Endothelial cell of umbilical vein (primary cell): Measurements from ENCODE around the gene SKI. TPM values are rescaled to one million over a fixed set of nuclear protein-coding genes. Genes with fewer than 3 reads are reported as not detected.

Experiments used
- BruUV-seq: library from RNA; stranded (reverse); fragments of 400-500 nt; replicated peaks from 2 replicates; lab custom pipeline; 2021; lab: Mats Ljungman, UMichigan
- CTCF ChIA-PET: fragments of 300-600, 350-600 bp; sonication (Branson Sonifier 250); formaldehyde crosslinking; loops from one replicate; lab custom pipeline; 2021; ENCODE audit warnings: antibody characterized with exemption, inconsistent platforms; lab: Charles Lee
- POLR2A ChIA-PET: fragments of 300-600, 350-600 bp; sonication (Branson Sonifier 250); formaldehyde crosslinking; loops from one replicate; lab custom pipeline; 2021; ENCODE audit warnings: antibody characterized with exemption, inconsistent platforms; lab: Charles Lee
- DNase-seq: peaks from one replicate; pipeline ENCODE4 v3.0.0-alpha.2; 2011; ENCODE audit warnings: low read depth, low spot score
- FAIRE-seq: peaks from 2 replicates; lab custom pipeline; 2011; peaks lifted over from hg19 to GRCh38; lab: Jason Lieb, UNC
- H2AFZ ChIP-seq: 2 replicates; pipeline ENCODE4 v1.6.0; 2012; ENCODE audit warnings: low read depth, low read length, control low read depth, inconsistent platforms
- H3K27ac ChIP-seq: 2 replicates; pipeline ENCODE4 v1.5.1; 2011; ENCODE audit warnings: low read depth, mild to moderate bottlenecking, control low read depth, low read length, moderate library complexity; ENCODE audit not compliant: insufficient read depth
- H3K27me3 ChIP-seq, 2 experiments: 2 replicates each; pipeline versions ENCODE4 v1.6.0 to v1.6.1; 2011; ENCODE audit warnings: low read length in 2 of 2, mixed read lengths in 1 of 2; ENCODE audit not compliant: control insufficient read depth in 2 of 2, insufficient read depth in 2 of 2
- H3K36me3 ChIP-seq, 2 experiments: 2 replicates in 1 of 2; 3 replicates in 1 of 2; pipeline ENCODE4 v1.5.1; 2011; ENCODE audit warnings: low read length in 2 of 2, mild to moderate bottlenecking in 1 of 2, moderate library complexity in 1 of 2; ENCODE audit not compliant: control insufficient read depth in 2 of 2, insufficient read depth in 2 of 2; ENCODE audit errors: extremely low read depth in 1 of 2
- H3K4me1 ChIP-seq: 3 replicates; pipeline ENCODE4 v1.5.1; 2011; ENCODE audit warnings: mild to moderate bottlenecking, low read length; ENCODE audit not compliant: control insufficient read depth, insufficient read depth; ENCODE audit errors: extremely low read depth
- H3K4me2 ChIP-seq: 2 replicates; pipeline ENCODE4 v1.6.1; 2011; ENCODE audit warnings: low read length, control low read depth, mixed read lengths; ENCODE audit not compliant: insufficient read depth
- H3K4me3 ChIP-seq, 3 experiments: fragments of 200-600 bp in 1 of 3; sonication (generic), shearing (Covaris generic) in 1 of 3; replicated peaks in 1 of 3; 2 replicates each; pipeline ENCODE4 v1.5.1; 2011 to 2016; ENCODE audit warnings: control low read depth in 3 of 3, low read length in 3 of 3, mild to moderate bottlenecking in 2 of 3, inconsistent platforms in 1 of 3, low read depth in 1 of 3, moderate library complexity in 1 of 3; ENCODE audit not compliant: insufficient read depth in 1 of 3
- H3K79me2 ChIP-seq: 2 replicates; pipeline ENCODE4 v1.6.0; 2012; ENCODE audit warnings: low read length, inconsistent platforms; ENCODE audit not compliant: control insufficient read depth, insufficient read depth
- H3K9ac ChIP-seq: replicated peaks from 2 replicates; pipeline ENCODE3; 2011; ENCODE audit warnings: low read length, control low read depth; ENCODE audit not compliant: insufficient read depth; ENCODE audit errors: extremely low read depth
- H3K9me1 ChIP-seq: replicated peaks from 3 replicates; pipeline ENCODE4 v1.6.0; 2011; ENCODE audit warnings: mild to moderate bottlenecking, low read length; ENCODE audit not compliant: control insufficient read depth, insufficient read depth; ENCODE audit errors: extremely low read depth
- H3K9me3 ChIP-seq: replicated peaks from 2 replicates; pipeline ENCODE4 v1.5.1; 2012; ENCODE audit warnings: low read length, inconsistent platforms; ENCODE audit not compliant: control insufficient read depth, insufficient read depth
- H4K20me1 ChIP-seq: replicated peaks from 2 replicates; pipeline ENCODE3; 2011; ENCODE audit warnings: mild to moderate bottlenecking, low read length; ENCODE audit not compliant: control insufficient read depth, insufficient read depth; ENCODE audit errors: extremely low read depth
- EZH2 ChIP-seq: IDR thresholded peaks from 2 replicates; pipeline ENCODE4 v1.6.1; 2012; ENCODE audit warnings: borderline replicate concordance, low read depth, mild to moderate bottlenecking, moderate library complexity, low read length, inconsistent platforms; ENCODE audit not compliant: severe bottlenecking
- FOS ChIP-seq: IDR thresholded peaks from 2 replicates; pipeline ENCODE4 v1.6.1; 2011; ENCODE audit warnings: mild to moderate bottlenecking, low read length, moderate library complexity, borderline replicate concordance; ENCODE audit not compliant: insufficient read depth
- GATA2 ChIP-seq: IDR thresholded peaks from 2 replicates; pipeline ENCODE4 v1.7.0; 2011; ENCODE audit warnings: low read depth, mild to moderate bottlenecking, moderate library complexity, mixed read lengths, low read length; ENCODE audit not compliant: insufficient read length, insufficient read depth
- JUN ChIP-seq: IDR thresholded peaks from 2 replicates; pipeline ENCODE4 v1.6.1; 2011; ENCODE audit warnings: borderline replicate concordance, low read depth; ENCODE audit not compliant: insufficient read length, insufficient read depth
- MYC ChIP-seq: IDR thresholded peaks from one replicate; pipeline ENCODE4 v1.6.1; 2011; ENCODE audit warnings: mild to moderate bottlenecking, low read depth, low read length
- POLR2A ChIP-seq: IDR thresholded peaks from 2 replicates; pipeline ENCODE4 v1.6.1; 2012; ENCODE audit warnings: low read depth, mild to moderate bottlenecking, control low read depth, low read length
- POLR2AphosphoS5 ChIP-seq: IDR thresholded peaks from 2 replicates; pipeline ENCODE4 v1.6.1; 2012; ENCODE audit warnings: low read depth, mild to moderate bottlenecking, control low read depth, low read length, moderate library complexity; ENCODE audit not compliant: insufficient read depth
- dilution Hi-C: fragments of 300-500 bp; cut with MboI; formaldehyde crosslinking; loops from one replicate; pipeline ENCODE4 v1.15.0; 2019; ENCODE audit warnings: low sequenced_read_pairs; ENCODE audit not compliant: extremely low pct_ligation_motif_present
- intact Hi-C: fragments of 100-400 bp; cut with micrococcal nuclease; formaldehyde crosslinking; loops from one replicate; pipeline ENCODE4 v1.10.0; 2022
- polyA plus RNA-seq, 4 experiments: library from polyadenylated mRNA; depleted of rRNA in 3 of 4; stranded (reverse) in 3 of 4; unstranded in 1 of 4; fragments of >200 nt; gene quantifications; 2 replicates each; pipeline versions ENCODE4 v1.2.1 to v1.2.3, GENCODE V29; 2011 to 2012; ENCODE audit warnings: missing spikeins in 1 of 4
- total RNA-seq: library from RNA; stranded (reverse); gene quantifications from 2 replicates; pipeline ENCODE4 v1.2.3, GENCODE V29; 2021
- TF ChIP-seq, protein P1 (sequence below), 2 donors: IDR thresholded peaks; 1 replicate in 1 of 2; 2 replicates in 1 of 2; pipeline ENCODE4 v1.5.1; 2011; ENCODE audit warnings: low read length in 2 of 2, mild to moderate bottlenecking in 2 of 2, moderate library complexity in 2 of 2, control low read depth in 1 of 2, inconsistent platforms in 1 of 2, low read depth in 1 of 2; ENCODE audit not compliant: insufficient read depth in 1 of 2; ENCODE audit errors: extremely low read depth in 1 of 2
- TF ChIP-seq, protein P2 (sequence below): IDR thresholded peaks from 2 replicates; pipeline ENCODE4 v1.6.1; 2011; ENCODE audit not compliant: insufficient read depth, insufficient read length

Gene SKI
- total and polyA plus RNA-seq, 2 donors (not counting 3 experiments of a cell fraction or from before 2014, with no cell fraction given), result 11.6 to 80.3 TPM

DNA sequence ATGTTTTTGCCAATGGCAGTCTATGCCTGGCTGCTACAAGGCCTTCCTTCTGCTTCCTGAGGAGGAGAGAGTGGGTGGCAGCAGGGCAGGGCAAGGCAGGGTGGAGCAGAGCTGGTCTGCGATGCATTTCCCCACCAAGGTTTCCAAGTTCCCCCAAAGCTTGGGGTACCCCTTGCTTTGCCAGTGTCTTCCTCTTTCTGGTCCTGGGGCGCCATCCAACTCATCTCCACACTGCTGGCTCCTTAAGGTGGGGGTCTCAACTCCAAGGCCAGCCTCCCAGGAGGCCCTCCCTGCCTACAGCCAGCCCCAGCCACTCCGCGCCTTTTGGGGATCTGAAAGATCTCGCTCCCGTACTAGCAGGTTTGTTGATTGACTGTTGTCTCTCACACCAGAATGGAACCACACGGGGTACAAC is 3.9 kb upstream of the SKI start:
- H3K9ac ChIP-seq, result no peak overlapping the region
- H3K27me3 ChIP-seq, result no peaks in the 10 kb centered on the region
- no peaks in the 10 kb centered on the region for H3K36me3 ChIP-seq
- CTCF ChIA-PET, result interaction anchor here (1.2 to 1.9 kb wide), 2 partner anchors 29 to 91 kb away, joined by 3 to 13 read pairs; partner anchors contain the start of gene FAAP20
- H3K4me1 ChIP-seq, result peaks cover 5% of the 10 kb centered on the region
- dilution Hi-C loops, result no loop called here
- POLR2A ChIA-PET, result no interaction called here
- no peak overlapping the region for H3K4me2 ChIP-seq
- intact Hi-C loops, result no loop called here
- no peak overlapping the region for H3K27ac ChIP-seq
- H3K9me3 ChIP-seq, result no peaks in the 10 kb centered on the region
- no peak for DNase-seq
- no peak overlapping the region for H3K4me3 ChIP-seq
- no peaks in the 10 kb centered on the region for H3K9me1 ChIP-seq
- no peak overlapping the region for H2AFZ ChIP-seq
- TF ChIP-seq MYC (no peak), GATA2 (no peak), JUN (no peak), FOS (no peak), EZH2 (no peak), POLR2A (no peak), POLR2AphosphoS5 (no peak)
- TF ChIP-seq, protein P1, sequence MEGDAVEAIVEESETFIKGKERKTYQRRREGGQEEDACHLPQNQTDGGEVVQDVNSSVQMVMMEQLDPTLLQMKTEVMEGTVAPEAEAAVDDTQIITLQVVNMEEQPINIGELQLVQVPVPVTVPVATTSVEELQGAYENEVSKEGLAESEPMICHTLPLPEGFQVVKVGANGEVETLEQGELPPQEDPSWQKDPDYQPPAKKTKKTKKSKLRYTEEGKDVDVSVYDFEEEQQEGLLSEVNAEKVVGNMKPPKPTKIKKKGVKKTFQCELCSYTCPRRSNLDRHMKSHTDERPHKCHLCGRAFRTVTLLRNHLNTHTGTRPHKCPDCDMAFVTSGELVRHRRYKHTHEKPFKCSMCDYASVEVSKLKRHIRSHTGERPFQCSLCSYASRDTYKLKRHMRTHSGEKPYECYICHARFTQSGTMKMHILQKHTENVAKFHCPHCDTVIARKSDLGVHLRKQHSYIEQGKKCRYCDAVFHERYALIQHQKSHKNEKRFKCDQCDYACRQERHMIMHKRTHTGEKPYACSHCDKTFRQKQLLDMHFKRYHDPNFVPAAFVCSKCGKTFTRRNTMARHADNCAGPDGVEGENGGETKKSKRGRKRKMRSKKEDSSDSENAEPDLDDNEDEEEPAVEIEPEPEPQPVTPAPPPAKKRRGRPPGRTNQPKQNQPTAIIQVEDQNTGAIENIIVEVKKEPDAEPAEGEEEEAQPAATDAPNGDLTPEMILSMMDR (IDR thresholded peaks at IDR 0.05; ENCODE audit: extremely low read depth in 1 of 2, insufficient read depth in 1 of 2, low read depth in 1 of 2, low read length in 2 of 2), result no peak
- TF ChIP-seq, protein P2, sequence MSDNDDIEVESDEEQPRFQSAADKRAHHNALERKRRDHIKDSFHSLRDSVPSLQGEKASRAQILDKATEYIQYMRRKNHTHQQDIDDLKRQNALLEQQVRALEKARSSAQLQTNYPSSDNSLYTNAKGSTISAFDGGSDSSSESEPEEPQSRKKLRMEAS, result no peak
- no TSS peak for BruUV-seq
- H3K79me2 ChIP-seq, result peaks cover 8% of the 10 kb centered on the region
- no peaks in the 10 kb centered on the region for H4K20me1 ChIP-seq
- FAIRE-seq, result no peak
